Measurements from ENCODE around the gene FTSJ3.
"Not testable (repeated sequence)": the region's sequence is repeated elsewhere in the genome, so short reads cannot be mapped to it uniquely, and the experiment has no call there.

Gene FTSJ3, protein sequence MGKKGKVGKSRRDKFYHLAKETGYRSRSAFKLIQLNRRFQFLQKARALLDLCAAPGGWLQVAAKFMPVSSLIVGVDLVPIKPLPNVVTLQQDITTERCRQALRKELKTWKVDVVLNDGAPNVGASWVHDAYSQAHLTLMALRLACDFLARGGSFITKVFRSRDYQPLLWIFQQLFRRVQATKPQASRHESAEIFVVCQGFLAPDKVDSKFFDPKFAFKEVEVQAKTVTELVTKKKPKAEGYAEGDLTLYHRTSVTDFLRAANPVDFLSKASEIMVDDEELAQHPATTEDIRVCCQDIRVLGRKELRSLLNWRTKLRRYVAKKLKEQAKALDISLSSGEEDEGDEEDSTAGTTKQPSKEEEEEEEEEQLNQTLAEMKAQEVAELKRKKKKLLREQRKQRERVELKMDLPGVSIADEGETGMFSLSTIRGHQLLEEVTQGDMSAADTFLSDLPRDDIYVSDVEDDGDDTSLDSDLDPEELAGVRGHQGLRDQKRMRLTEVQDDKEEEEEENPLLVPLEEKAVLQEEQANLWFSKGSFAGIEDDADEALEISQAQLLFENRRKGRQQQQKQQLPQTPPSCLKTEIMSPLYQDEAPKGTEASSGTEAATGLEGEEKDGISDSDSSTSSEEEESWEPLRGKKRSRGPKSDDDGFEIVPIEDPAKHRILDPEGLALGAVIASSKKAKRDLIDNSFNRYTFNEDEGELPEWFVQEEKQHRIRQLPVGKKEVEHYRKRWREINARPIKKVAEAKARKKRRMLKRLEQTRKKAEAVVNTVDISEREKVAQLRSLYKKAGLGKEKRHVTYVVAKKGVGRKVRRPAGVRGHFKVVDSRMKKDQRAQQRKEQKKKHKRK
- long read RNA-seq, transcript FTSJ3-201 (21 exons, 3,559 nt), result major isoform, 296 of 385 reads
- long read RNA-seq, partial matches to known transcripts, result 69 of 385 reads
- long read RNA-seq, other reads (novel, unspliced or antisense), result 20 of 385 reads

GRCh38 chr17:63827002-63827800 is at the start of gene FTSJ3, which contains the start of gene PSMC5:
TSS of gene FTSJ3 (minus strand) at chr17:63827663. CDS start at chr17:63826902, 761 bp downstream.
TSS of gene PSMC5 (plus strand) at chr17:63827431. CDS start at chr17:63827491, 60 bp downstream.
- H3K27ac ChIP-seq (replicated peaks), result peak within 1 kb of the TSS; percentile 98
- DNase-seq (ENCODE audit: low read depth in 1 of 2, low spot score in 1 of 2), result peak; percentile 87 to 98
- peak within 1 kb of the TSS; percentile 91 for H3K4me3 ChIP-seq (replicated peaks; ENCODE audit: insufficient read depth, low read length)
- H3K27me3 ChIP-seq (ENCODE audit: insufficient read depth, poor library complexity, severe bottlenecking), result no peaks in the 10 kb centered on the region
- TF ChIP-seq POLR2AphosphoS5 (IDR thresholded peaks at IDR 0.05; ENCODE audit: low read depth), result peak; percentile 100
- TF ChIP-seq, protein P1, sequence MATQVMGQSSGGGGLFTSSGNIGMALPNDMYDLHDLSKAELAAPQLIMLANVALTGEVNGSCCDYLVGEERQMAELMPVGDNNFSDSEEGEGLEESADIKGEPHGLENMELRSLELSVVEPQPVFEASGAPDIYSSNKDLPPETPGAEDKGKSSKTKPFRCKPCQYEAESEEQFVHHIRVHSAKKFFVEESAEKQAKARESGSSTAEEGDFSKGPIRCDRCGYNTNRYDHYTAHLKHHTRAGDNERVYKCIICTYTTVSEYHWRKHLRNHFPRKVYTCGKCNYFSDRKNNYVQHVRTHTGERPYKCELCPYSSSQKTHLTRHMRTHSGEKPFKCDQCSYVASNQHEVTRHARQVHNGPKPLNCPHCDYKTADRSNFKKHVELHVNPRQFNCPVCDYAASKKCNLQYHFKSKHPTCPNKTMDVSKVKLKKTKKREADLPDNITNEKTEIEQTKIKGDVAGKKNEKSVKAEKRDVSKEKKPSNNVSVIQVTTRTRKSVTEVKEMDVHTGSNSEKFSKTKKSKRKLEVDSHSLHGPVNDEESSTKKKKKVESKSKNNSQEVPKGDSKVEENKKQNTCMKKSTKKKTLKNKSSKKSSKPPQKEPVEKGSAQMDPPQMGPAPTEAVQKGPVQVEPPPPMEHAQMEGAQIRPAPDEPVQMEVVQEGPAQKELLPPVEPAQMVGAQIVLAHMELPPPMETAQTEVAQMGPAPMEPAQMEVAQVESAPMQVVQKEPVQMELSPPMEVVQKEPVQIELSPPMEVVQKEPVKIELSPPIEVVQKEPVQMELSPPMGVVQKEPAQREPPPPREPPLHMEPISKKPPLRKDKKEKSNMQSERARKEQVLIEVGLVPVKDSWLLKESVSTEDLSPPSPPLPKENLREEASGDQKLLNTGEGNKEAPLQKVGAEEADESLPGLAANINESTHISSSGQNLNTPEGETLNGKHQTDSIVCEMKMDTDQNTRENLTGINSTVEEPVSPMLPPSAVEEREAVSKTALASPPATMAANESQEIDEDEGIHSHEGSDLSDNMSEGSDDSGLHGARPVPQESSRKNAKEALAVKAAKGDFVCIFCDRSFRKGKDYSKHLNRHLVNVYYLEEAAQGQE (IDR thresholded peaks at IDR 0.05; ENCODE audit: insufficient replicate concordance, low read depth), result peak; percentile 48
- TF ChIP-seq SPI1 (IDR thresholded peaks at IDR 0.05; ENCODE audit: borderline replicate concordance, low read depth), result peak; percentile 29; the same call in 1 of the 2 replicates
- peak; percentile 31 for TF ChIP-seq CTCF (IDR thresholded peaks at IDR 0.05; ENCODE audit: insufficient read depth, low read length)
- peak; percentile 96 for TF ChIP-seq GABPA (IDR thresholded peaks at IDR 0.05; ENCODE audit: low read depth)

DNA sequence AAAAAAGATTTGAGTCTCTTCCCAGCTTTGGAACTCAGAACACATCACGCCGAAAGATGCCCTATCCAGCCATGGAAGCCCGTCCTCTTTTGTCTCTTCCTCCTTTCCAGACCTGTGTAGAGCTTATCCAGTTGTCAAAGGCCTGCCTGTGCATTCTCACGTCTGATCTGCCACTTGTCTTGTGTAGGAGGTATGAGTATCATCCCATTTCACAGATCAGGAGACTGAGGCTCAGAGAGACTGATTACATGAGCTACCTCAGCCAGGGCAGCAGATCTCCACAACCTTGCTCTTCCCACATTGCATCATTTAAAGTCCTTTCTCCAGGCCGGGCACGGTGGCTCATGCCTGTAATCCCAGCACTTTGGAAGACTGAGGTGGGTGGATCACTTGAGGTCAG is 47.2 kb upstream of the FTSJ3 start:
- H3K27ac ChIP-seq (replicated peaks); DNase-seq (ENCODE audit: low read depth in 1 of 2, low spot score in 1 of 2); H3K27me3 ChIP-seq (ENCODE audit: insufficient read depth, poor library complexity, severe bottlenecking); H3K4me3 ChIP-seq (replicated peaks; ENCODE audit: insufficient read depth, low read length): not testable (repeated sequence)

DNA sequence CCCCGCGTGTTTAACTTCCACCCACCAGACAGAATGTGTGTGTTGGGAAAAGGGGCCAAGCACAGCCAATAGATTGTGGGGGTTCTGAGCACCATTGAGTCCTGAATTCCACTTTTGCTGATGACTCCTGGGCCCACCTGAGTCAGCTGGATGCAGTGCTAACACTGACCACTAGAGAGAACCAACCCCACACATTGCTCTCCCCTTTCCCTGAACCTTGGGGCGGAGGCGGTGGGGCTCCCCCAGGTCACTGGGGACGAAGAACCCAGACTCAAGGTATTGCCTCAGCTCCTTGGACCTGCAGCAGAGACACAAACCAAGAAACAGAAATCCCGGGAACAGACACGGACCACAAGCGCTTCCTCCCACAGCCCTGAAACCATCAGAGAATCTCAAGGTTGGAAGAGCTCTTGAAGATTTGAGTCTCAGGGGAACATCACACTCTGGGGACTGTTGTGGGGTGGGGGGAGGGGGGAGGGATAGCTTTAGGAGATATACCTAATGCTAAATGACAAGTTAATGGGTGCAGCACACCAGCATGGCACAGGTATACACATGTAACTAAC is 46.7 kb upstream of the FTSJ3 start:
- not testable (repeated sequence) for DNase-seq (ENCODE audit: low read depth in 1 of 2, low spot score in 1 of 2); H3K27ac ChIP-seq (replicated peaks); H3K27me3 ChIP-seq (ENCODE audit: insufficient read depth, poor library complexity, severe bottlenecking); H3K4me3 ChIP-seq (replicated peaks; ENCODE audit: insufficient read depth, low read length)

DNA sequence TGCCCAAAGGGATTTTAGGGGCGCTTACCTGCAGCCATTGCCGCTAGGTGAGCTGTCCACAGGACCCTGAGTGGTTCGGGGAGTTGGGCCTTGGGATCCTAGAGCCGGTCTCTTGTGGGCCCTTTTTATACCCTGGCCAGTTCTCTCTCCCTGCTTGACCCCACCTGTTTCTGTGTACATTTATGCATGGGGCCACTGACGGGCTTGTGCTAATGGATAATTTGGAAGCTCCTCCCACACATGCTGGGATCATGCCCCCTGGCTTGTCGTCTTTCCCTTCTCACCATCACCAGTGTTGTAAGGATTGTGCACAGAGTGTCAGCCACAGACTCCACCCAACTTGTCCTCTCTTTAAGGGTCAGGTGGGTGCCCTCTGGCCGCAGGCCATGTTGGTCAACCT is 46.1 kb upstream of the FTSJ3 start, which contains the start of gene CSH2:
TSS of gene CSH2 (minus strand) at position 101 of the 400 bp plus-strand sequence. CDS start at position 38, 63 bp downstream.
- H3K4me3 ChIP-seq (replicated peaks; ENCODE audit: insufficient read depth, low read length); DNase-seq (ENCODE audit: low read depth in 1 of 2, low spot score in 1 of 2); H3K27me3 ChIP-seq (ENCODE audit: insufficient read depth, poor library complexity, severe bottlenecking); H3K27ac ChIP-seq (replicated peaks): not testable (repeated sequence)

DNA sequence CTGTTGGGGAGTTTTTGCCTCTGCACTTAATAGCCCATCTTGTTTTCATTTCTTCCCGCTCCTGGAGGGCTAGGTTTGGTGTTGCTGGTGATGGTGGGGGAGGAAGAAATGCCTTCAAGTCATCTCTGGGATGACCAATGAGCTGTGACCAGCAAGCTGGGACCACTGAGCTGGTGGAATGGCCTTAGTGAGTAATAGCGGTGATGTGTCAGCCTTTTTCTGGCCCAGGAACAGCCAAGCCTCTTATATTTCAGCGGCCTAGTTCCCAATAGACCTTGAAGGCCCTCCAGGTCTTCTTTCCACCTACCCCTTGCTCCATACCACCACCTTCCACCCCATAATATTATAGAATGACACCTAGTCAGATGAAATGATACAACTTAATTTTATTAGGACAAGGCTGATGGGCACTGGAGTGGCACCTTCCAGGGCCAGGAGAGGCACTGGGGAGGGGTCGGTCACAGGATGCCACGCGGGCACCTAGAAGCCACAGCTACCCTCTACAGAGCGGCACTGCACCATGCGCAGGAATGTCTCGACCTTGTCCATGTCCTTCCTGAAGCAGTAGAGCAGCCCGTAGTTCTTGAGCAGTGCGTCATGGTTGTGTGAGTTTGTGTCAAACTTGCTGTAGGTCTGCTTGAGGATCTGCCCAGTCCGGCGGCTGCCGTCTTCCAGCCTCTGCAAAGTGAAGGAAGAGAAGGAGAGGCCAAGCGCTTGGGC is 44.3 kb upstream of the FTSJ3 start:
- H3K4me3 ChIP-seq (replicated peaks; ENCODE audit: insufficient read depth, low read length); DNase-seq (ENCODE audit: low read depth in 1 of 2, low spot score in 1 of 2); H3K27ac ChIP-seq (replicated peaks); H3K27me3 ChIP-seq (ENCODE audit: insufficient read depth, poor library complexity, severe bottlenecking): not testable (repeated sequence)

DNA sequence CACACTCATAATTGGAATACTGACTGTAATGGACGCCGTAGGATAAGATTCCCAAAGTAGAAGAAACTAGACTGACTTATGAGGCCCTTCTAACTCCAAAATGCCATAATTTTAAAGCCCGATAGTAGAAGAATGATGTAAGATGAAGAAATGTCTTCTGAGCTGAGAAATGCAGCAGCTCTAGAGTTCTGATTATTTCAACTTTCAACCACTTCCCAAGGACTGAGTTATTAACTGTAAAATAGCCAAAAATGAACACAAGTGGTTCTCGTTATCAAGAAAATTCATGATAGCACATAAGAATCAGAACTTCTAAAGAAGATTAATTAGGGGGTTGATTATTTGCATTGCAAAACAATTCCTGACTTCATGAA is 42.8 kb upstream of the FTSJ3 start:
- not testable (repeated sequence) for H3K27me3 ChIP-seq (ENCODE audit: insufficient read depth, poor library complexity, severe bottlenecking); H3K27ac ChIP-seq (replicated peaks); DNase-seq (ENCODE audit: low read depth in 1 of 2, low spot score in 1 of 2); H3K4me3 ChIP-seq (replicated peaks; ENCODE audit: insufficient read depth, low read length)

- H3K4me3 ChIP-seq (replicated peaks; ENCODE audit: insufficient read depth, low read length); DNase-seq (ENCODE audit: low read depth in 1 of 2, low spot score in 1 of 2); H3K27ac ChIP-seq (replicated peaks): not testable (repeated sequence)
These were observed 42.2 kb upstream of the FTSJ3 start for GRCh38 chr17:63869491-63870291.

DNA sequence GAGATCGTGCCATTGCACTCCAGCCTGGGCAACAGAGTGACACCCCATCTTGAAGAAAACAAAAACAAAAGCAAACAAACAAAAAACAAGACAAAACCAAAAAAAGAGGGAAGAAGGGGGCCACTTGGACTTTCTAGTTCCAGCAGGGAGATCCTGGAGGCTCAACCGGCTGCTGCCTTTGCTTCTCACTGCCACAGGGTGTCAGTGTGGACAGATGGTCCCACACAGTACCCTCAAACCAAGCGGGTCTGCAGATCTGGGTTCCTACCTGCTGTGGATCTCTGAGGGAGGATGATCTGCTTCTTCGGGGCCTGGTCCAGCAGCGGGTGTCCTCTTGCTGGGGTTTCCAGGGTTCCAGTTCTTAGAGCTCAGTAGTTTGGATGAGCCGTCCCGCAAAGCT is 39.2 kb upstream of the FTSJ3 start:
- H3K27ac ChIP-seq (replicated peaks); H3K27me3 ChIP-seq (ENCODE audit: insufficient read depth, poor library complexity, severe bottlenecking); H3K4me3 ChIP-seq (replicated peaks; ENCODE audit: insufficient read depth, low read length); DNase-seq (ENCODE audit: low read depth in 1 of 2, low spot score in 1 of 2): not testable (repeated sequence)

More at GRCh38 chr17:63869491-63870291, 42.2 kb upstream of the FTSJ3 start:
- not testable (repeated sequence) for H3K27me3 ChIP-seq (ENCODE audit: insufficient read depth, poor library complexity, severe bottlenecking)

Measured in HL-60 (cell line).